A549 (cell line): ENCODE data around the gene OLAH.

Experiments
- BHLHE40 ChIP-seq: IDR thresholded peaks from 2 replicates; pipeline ENCODE4 v1.6.1; 2012; ENCODE audit warnings: low read depth, low read length, inconsistent platforms
- CEBPB ChIP-seq, 2 experiments: fragments of >200 bp in 1 of 2; sonication (Bioruptor Twin) in 1 of 2; formaldehyde crosslinking in 1 of 2; IDR thresholded peaks; 2 replicates each; pipeline ENCODE4 v1.6.1; 2012 to 2016
- CHD2 ChIP-seq: fragments of 150-350 bp; IDR thresholded peaks from 2 replicates; pipeline ENCODE4 v1.6.1; 2014; ENCODE audit warnings: low read length; ENCODE audit not compliant: partially characterized antibody
- EP300 ChIP-seq, 2 experiments: fragments of >200 bp; sonication (Bioruptor Twin); formaldehyde crosslinking; IDR thresholded peaks; 2 replicates in 1 of 2; 3 replicates in 1 of 2; pipeline ENCODE4 v1.6.1; 2016 to 2017
- HMGXB4 ChIP-seq: fragments of 250-450 bp; sonication (Bioruptor Pico); IDR thresholded peaks from 2 replicates; pipeline ENCODE4 v1.5.0; 2021; ENCODE audit warnings: mild to moderate bottlenecking, moderate library complexity, borderline replicate concordance
- KDM1A ChIP-seq: fragments of 200-600 bp; sonication (generic); IDR thresholded peaks from 2 replicates; pipeline ENCODE4 v1.6.1; 2016; ENCODE audit warnings: low read depth, mild to moderate bottlenecking
- MAFK ChIP-seq: fragments of 450-650 bp; IDR thresholded peaks from 2 replicates; pipeline ENCODE4 v1.6.1; 2014; ENCODE audit not compliant: partially characterized antibody
- POLR2A ChIP-seq: IDR thresholded peaks from 2 replicates; pipeline ENCODE4 v1.6.1; 2012; ENCODE audit warnings: mild to moderate bottlenecking, low read length
- RFX5 ChIP-seq: fragments of 450-650 bp; IDR thresholded peaks from 2 replicates; pipeline ENCODE4 v1.7.1; 2014; ENCODE audit warnings: antibody characterized with exemption, mild to moderate bottlenecking, moderate library complexity
- TF ChIP-seq, protein P1 (sequence below): fragments of >200 bp; sonication (Bioruptor Twin); formaldehyde crosslinking; IDR thresholded peaks from 3 replicates; pipeline ENCODE4 v1.5.1; 2016

GRCh38 chr10:15015451-15015850 is 28.3 kb upstream of the OLAH start:
- TF ChIP-seq CEBPB (IDR thresholded peaks at IDR 0.05) (no peak), EP300 (IDR thresholded peaks at IDR 0.05) (no peak), POLR2A (no peak), KDM1A (no peak), RFX5 (no peak), BHLHE40 (no peak), HMGXB4 (CRISPR knock-in tag) (no peak), MAFK (no peak), CHD2 (no peak)
- TF ChIP-seq, protein P1, sequence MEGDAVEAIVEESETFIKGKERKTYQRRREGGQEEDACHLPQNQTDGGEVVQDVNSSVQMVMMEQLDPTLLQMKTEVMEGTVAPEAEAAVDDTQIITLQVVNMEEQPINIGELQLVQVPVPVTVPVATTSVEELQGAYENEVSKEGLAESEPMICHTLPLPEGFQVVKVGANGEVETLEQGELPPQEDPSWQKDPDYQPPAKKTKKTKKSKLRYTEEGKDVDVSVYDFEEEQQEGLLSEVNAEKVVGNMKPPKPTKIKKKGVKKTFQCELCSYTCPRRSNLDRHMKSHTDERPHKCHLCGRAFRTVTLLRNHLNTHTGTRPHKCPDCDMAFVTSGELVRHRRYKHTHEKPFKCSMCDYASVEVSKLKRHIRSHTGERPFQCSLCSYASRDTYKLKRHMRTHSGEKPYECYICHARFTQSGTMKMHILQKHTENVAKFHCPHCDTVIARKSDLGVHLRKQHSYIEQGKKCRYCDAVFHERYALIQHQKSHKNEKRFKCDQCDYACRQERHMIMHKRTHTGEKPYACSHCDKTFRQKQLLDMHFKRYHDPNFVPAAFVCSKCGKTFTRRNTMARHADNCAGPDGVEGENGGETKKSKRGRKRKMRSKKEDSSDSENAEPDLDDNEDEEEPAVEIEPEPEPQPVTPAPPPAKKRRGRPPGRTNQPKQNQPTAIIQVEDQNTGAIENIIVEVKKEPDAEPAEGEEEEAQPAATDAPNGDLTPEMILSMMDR: no peak
